ENCODE data around the gene CPXM2.

Gene CPXM2

GRCh38 chr10:123797813-123798212 lies 93.8 kb downstream of the CPXM2 start:
- no peak for DNase-seq (ENCODE audit: low spot score)

GRCh38 chr10:123796736-123797135 lies 94.9 kb downstream of the CPXM2 start:
- DNase-seq (ENCODE audit: low spot score): no peak

GRCh38 chr10:123795846-123796590 lies 95.6 kb downstream of the CPXM2 start:
- DNase-seq (ENCODE audit: low spot score): no peak

GRCh38 chr10:123795196-123795780 lies 96.3 kb downstream of the CPXM2 start:
- DNase-seq (ENCODE audit: low spot score): no peak

GRCh38 chr10:123792248-123792978 lies 99.2 kb downstream of the CPXM2 start:
- no peak for DNase-seq (ENCODE audit: low spot score)

GRCh38 chr10:123790132-123790885 lies 101.3 kb downstream of the CPXM2 start:
- no peak for DNase-seq (ENCODE audit: low spot score)

GRCh38 chr10:123788981-123789380 lies 102.6 kb downstream of the CPXM2 start:
- DNase-seq (ENCODE audit: low spot score): no peak

- DNase-seq (ENCODE audit: low spot score): no peak
These were observed 104.0 kb downstream of the CPXM2 start for GRCh38 chr10:123787566-123787965.

- no peak for DNase-seq (ENCODE audit: low spot score)
These were observed 104.7 kb downstream of the CPXM2 start for GRCh38 chr10:123786896-123787295.

GRCh38 chr10:123786306-123786705 lies 105.3 kb downstream of the CPXM2 start:
- no peak for DNase-seq (ENCODE audit: low spot score)

- no peak for DNase-seq (ENCODE audit: low spot score)
These were observed 107.0 kb downstream of the CPXM2 start for GRCh38 chr10:123784646-123785045.

GRCh38 chr10:123784216-123784615 lies 107.4 kb downstream of the CPXM2 start:
- DNase-seq (ENCODE audit: low spot score): no peak

GRCh38 chr10:123783296-123783695 lies 108.3 kb downstream of the CPXM2 start:
- no peak for DNase-seq (ENCODE audit: low spot score)

- DNase-seq (ENCODE audit: low spot score): no peak
These were observed 109.1 kb downstream of the CPXM2 start for GRCh38 chr10:123782549-123782948.

GRCh38 chr10:123781956-123782500 lies 109.6 kb downstream of the CPXM2 start:
- no peak for DNase-seq (ENCODE audit: low spot score)

GRCh38 chr10:123781324-123781900 lies 110.2 kb downstream of the CPXM2 start:
- no peak for DNase-seq (ENCODE audit: low spot score)

- no peak for DNase-seq (ENCODE audit: low spot score)
These were observed 112.7 kb downstream of the CPXM2 start for GRCh38 chr10:123778719-123779517.

- DNase-seq (ENCODE audit: low spot score): no peak
These were observed 113.7 kb downstream of the CPXM2 start for GRCh38 chr10:123777881-123778280.

- no peak for DNase-seq (ENCODE audit: low spot score)
These were observed 117.4 kb downstream of the CPXM2 start for GRCh38 chr10:123774132-123774742.
